GM19468 (cell line): Measurements from ENCODE around the gene IKZF3.

Source experiments
- ATAC-seq: cut with Tn5 transposase; IDR thresholded peaks from one replicate; pipeline ENCODE4 v1.9.1; 2021; ENCODE audit warnings: mild to moderate bottlenecking, moderate library complexity, moderate number of reproducible peaks; ENCODE audit not compliant: unreplicated experiment; ENCODE audit errors: extremely low read depth

IKZF3 gene

DNA sequence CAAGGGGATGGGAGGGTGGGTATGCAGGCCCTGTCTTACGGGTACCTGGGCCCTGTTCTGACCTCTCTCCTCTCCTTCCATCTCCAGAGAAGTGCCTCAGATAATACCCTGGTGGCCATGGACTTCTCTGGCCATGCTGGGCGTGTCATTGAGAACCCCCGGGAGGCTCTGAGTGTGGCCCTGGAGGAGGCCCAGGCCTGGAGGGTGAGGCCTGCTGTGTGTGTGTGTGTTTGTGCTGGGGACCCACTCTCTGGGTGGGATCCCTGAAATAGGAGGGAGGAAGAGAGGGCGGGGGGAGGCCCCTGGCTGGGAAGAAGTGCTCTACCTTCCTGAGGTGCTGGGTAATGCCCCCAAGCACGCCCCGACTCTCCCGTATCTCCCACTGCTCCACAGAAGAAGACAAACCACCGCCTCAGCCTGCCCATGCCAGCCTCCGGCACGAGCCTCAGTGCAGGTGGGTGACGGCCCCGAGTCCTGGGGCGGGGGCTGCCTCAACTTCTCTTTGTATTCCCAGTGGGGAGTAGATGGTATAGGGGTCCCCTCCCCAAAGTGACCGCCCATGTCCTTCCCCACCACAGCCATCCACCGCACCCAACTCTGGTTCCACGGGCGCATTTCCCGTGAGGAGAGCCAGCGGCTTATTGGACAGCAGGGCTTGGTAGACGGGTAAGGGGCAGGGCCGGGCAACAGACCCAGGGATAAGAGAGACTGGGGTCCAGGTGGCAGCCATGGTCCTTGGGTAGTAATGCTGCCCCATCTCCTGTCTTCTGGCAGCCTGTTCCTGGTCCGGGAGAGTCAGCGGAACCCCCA lies 118.6 kb downstream of the IKZF3 start:
- ATAC-seq: no peak

DNA sequence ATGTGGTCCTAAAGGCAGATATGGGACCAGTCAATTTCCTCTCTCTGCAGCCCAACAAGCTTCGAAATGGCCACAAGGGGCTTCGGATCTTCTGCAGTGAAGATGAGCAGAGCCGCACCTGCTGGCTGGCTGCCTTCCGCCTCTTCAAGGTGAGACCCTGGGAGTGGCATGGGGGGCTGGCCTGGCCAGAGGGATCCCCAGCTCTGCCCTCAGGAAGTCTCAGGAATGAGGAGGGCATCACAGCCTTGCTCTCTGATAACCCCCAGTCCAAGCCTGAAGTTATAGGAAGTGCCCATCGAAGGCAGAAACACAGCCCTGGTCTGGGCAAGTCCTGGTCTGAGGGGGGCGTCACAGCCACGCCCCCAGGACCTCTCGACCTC lies 119.3 kb downstream of the IKZF3 start:
- ATAC-seq: no peak

DNA sequence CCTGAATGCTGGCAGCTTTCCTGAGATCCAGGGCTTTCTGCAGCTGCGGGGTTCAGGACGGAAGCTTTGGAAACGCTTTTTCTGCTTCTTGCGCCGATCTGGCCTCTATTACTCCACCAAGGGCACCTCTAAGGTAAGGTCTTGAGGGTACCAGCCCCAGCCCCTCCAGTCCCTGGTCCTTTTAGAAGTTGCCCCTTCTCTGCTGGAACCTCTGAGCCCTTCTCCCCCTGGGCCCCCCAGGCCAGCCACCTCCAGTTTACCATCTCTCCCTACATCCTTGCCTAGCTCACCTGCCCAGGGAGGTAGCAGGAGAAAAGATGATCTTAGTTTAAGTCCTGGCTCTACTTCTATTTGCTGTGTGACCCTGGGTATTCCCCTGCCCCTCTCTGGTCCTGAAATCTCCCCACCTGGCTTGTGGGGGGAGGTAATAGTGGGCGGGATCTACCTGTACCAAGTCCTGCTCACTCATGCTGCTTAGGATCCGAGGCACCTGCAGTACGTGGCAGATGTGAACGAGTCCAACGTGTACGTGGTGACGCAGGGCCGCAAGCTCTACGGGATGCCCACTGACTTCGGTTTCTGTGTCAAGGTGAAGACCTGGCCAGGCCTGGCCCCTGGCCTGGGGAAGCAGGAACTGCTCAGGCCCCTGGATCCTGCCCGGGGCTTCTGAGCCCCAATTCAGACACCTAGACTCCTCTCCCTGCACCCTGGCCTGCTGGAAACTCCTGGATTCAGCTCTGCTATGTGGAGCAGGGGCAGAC lies 119.9 kb downstream of the IKZF3 start:
- no peak for ATAC-seq

DNA sequence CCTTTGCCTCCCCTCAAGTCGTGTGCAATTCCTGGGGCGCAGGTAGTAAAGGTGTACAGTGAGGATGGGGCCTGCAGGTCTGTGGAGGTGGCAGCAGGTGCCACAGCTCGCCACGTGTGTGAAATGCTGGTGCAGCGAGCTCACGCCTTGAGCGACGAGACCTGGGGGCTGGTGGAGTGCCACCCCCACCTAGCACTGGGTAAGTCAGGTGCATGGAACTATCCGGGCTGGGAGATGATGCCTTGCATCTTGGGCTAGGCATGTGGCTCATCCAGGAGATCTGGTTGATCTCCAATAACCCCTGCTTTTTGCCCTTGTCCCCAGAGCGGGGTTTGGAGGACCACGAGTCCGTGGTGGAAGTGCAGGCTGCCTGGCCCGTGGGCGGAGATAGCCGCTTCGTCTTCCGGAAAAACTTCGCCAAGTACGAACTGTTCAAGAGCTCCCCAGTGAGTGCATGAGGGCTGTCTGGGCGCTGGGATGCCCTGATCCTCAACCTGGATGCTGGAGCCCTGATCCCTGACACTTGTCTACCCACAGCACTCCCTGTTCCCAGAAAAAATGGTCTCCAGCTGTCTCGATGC lies 121.2 kb downstream of the IKZF3 start:
- no peak for ATAC-seq

DNA sequence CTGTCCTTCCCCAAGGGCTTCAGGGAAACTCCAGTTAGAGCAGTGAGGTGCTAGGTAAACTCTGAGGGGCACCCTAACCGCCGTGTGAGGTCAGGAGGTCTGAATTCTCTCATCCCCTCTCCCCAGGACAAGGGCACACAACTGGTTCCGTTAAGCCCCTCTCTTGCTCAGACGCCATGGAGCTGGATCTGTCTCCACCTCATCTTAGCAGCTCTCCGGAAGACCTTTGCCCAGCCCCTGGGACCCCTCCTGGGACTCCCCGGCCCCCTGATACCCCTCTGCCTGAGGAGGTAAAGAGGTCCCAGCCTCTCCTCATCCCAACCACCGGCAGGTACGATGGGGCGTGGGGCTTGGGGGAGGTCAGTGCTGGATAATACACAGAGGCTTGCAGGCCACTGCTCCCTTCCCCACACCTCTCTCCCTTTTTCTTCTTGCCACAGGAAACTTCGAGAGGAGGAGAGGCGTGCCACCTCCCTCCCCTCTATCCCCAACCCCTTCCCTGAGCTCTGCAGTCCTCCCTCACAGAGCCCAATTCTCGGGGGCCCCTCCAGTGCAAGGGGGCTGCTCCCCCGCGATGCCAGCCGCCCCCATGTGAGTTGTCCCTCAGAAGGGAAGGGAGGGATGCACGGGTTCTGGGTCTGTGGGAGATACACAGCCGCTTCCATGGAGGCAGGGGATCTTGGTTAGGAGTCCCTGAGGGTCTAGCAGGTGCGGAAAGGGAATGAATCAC lies 121.8 kb downstream of the IKZF3 start:
- no peak for ATAC-seq

DNA sequence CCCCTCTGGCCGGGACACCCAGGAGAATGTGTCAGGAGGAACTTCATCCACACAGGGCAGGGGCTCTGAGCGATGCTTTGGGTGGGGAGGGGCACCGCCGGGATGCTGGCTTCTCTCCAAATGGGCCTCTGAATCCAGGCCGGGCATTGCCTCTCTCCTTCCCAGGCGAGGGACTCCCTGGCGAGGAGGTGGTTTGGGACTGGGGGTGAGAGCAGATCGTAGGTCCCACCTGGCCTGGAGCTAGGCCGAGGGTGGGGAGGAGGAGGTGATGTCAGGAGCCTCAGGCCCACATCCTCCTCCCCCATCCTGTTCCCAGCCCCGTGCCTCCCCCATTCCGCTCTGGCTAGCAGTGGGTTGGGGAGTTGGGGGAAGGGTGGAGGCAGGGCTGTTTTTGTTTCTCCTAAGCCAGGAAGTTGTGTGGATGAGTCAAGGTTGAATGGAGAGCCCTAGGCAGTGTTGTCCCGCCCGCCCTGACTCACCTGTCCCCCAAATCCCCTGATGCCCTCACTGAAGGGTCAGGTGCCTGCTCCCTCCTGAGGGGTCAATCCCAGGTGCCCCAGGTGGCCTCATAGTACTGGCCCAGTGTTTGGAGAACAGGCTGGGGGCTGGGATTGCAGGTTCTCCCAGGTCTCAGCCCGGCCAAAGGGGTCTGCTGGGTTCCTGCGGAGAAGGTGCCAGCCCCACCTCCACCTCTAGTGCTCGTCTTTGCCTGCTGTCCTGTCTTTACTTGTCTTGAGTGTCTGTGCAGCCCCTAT lies 123.6 kb downstream of the IKZF3 start:
- no peak for ATAC-seq

DNA sequence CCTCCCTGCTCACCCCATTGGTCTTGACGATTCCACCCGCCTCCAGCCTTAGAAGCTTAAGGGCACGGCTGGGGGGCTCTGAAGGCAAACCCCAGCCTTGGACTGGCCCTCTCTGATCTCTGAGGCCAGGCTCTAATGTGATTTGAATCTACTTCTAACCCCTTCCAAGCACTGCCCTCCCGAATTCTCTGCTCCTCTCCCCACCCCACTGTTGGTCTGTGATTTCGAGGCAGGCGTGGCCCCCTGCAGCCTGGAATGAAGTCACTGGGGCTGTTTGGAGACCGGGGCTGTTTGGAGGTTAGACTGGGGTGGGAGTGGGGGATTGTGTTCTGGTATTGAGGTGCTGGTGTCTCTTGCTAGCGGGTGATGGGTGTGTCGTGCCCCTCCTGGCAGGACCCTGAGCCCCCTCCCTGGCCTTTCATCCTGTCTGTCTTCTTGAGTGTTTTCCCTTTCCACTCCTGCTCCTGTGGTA lies 124.2 kb downstream of the IKZF3 start:
- no peak for ATAC-seq

DNA sequence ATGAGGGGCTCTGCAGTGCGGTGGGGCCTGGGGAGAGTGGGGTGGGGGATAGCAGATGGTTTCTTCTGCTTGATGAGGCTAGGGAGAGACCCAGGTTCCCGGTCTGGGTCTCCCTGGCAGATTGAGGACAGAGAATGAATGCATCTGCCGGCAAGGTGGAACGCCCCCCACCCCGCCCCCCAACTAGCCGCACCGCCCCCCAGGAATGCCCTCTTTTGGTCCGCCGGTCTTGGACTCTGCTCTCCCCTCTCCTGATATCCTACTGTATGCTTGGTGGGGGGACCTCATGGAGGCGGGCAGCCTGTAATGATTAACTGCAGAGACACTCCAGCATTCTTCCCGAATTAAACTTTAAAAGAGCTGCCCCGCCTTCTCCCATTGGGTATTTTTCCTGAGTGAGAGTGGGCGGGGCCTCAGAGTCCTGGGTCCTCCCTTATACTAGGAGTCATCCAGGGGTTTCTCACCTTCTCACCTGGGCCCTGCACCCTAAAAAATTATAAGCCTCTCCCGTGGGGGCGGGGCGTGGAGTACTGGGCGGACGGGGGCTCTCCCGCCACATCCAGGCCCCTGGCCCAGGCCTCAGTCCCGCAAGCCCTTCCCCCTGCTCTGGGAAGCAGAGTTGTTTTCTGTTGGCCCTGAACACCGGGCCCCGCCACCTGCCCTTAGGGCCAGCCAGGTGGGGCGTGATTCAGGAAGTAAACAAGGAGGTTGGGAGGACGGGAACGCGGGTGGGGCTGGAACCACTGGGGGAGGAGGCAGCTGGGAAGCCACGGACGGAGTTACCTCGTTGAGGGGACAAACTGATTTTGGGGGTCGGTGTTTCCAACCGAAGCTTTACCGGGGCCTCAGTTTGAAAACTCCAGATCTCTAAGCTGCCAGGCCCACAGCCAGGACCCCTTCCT lies 124.9 kb downstream of the IKZF3 start:
- ATAC-seq: no peak

DNA sequence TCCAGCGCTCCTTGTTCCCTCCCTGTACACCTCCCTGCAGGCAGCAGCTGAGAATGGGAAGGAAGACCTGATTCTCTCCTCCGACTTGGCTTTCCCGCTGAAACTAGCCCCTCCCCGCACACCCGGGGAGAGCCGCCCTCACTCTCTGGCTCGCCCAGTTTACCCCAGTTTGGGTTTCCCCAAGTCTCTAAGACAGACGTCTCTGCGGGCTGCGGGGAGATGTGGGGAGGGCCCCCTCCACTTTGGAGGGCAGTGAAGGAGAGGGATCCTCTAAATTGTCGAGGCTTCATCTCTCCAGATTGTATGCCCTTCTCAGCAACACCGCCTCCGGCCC lies 125.6 kb downstream of the IKZF3 start:
- ATAC-seq: no peak

DNA sequence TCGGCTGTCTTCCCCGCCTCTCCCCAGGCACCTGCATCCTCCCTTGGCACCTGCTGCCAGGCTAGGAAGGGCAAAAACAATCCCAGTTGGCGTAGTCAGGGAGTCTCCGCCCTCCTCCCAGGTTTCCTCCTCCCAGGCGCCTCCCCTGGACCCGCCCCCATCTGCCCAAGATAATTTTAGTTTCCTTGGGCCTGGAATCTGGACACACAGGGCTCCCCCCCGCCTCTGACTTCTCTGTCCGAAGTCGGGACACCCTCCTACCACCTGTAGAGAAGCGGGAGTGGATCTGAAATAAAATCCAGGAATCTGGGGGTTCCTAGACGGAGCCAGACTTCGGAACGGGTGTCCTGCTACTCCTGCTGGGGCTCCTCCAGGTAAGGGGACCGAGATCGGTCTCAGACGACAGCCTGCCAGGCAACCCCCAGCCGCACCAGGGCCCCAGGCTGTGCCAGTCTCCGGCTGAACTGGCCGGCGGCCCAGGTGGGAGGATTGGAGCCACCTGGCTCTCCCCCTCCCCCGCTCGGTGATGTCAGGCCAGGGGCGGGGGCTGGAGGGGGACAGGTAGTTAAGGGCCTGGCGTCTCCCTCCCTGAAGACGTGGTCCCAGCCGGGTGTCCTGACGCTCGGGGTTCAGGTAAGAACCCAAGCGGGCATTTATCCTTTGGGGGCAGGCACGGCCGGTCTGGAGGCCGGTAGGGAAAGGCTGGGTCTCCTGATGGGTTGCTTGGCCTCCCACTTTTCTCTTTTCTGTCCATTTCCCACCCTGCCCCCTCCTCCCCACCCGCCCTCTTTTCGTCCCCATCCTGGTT lies 126.1 kb downstream of the IKZF3 start, which contains the start of gene GRB7:
TSS of gene GRB7 (plus strand) at position 179 of the 808 bp plus-strand sequence. CDS start 4,364 bp downstream, outside the sequence.
- no peak for ATAC-seq

DNA sequence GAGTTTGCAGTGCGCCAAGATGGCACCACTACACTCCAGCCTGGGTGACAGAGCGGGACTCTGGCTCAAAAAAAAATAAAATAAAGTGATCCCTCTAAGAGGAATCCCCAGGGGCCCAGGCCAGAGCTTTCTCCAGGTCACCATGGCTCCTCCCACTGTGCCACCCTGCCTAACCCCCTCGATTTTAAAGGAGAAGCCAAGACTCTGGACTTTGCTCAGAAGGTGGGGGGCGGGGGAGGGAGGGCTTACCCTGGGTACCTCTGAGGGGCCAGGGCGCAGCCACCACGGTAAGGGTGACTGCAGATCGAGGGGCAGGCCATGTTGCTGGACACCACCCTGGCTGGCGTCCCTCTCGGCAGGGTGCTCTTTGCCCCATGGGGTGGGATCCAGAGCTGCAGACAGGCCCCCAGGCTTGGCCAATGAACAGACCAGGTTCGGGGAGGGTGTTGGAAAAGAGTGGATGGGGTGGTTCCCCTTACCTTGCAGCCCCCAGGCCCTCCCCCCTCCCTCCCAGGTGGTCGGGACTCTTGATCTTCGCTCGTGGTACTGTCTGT lies 126.8 kb downstream of the IKZF3 start:
- ATAC-seq: no peak

DNA sequence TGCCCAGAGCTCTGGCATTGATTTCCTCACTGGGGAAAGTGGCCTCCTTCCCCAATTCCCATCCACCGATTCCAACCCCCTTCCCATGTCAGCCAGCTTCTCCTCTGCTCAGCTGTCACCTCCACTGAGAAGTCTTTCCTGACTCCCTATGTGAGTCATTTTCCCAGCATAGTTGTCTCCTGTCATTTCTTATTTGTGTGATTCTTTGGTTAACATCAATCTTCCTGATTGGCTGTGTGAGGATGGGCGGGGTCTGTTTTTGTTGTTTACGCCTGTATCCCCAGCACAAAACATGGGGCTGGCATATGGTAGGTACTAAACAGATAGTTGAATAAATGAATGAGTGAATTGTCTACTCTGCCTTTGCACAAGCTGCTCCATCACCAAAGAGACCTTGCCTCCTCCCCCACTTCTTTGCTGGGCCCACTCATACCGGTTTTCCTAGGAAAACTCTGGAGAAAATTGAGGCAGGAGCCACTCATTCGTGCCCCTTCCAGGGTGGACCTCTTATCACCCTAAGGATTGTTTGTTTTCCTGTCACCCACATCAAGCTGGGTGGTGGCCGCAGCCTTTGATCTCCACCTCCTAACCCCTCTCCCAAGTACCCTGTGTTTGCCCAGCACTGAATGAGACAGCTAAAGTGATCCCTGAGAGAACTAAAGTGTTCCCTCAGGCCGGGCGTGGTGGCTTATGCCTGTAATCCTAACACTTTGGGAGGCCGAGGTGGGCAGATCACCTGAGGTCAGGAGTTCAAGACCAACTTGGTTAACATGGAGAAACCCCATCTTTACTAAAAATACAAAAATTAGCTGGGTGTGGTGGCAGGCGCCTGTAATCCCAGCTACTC lies 127.6 kb downstream of the IKZF3 start:
- ATAC-seq: no peak

DNA sequence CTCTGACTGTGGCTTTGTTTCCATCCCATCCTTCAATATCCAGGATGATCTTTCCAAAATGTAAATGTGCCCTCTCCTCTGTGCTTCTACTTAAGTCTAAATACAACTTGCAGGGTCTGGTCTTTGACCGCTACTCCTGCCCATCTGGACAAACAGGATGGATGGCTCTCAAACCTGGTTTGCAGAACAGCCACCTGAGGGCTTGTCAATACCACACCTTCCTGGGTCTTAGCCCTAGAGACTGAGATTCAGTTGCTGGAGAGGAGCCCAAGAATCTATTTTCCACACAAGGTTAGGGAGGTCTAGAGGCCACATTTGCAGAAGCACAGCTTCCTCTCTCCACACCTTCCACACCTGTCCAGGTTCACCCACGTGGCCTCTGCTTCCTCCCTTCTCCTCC lies 128.2 kb downstream of the IKZF3 start:
- no peak for ATAC-seq

DNA sequence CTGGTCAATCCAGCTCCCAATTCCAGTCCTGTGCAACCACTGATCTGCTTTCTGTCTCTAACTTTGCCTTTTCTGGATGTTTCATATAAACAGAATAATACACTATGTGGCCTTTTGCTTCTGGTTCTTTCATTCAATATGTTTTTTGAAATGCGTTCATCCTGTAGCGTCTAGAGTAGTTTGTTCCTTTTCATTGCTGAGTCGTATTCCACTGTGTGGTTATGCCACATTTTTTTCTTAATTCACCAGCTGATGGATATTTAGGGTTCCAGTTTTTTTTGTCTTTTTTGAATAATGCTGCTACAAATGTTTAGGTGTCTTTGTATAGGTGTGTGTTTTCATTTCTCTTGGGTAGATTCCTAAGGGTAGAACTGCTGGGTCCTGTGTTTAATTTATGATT lies 131.5 kb downstream of the IKZF3 start:
- no peak for ATAC-seq

DNA sequence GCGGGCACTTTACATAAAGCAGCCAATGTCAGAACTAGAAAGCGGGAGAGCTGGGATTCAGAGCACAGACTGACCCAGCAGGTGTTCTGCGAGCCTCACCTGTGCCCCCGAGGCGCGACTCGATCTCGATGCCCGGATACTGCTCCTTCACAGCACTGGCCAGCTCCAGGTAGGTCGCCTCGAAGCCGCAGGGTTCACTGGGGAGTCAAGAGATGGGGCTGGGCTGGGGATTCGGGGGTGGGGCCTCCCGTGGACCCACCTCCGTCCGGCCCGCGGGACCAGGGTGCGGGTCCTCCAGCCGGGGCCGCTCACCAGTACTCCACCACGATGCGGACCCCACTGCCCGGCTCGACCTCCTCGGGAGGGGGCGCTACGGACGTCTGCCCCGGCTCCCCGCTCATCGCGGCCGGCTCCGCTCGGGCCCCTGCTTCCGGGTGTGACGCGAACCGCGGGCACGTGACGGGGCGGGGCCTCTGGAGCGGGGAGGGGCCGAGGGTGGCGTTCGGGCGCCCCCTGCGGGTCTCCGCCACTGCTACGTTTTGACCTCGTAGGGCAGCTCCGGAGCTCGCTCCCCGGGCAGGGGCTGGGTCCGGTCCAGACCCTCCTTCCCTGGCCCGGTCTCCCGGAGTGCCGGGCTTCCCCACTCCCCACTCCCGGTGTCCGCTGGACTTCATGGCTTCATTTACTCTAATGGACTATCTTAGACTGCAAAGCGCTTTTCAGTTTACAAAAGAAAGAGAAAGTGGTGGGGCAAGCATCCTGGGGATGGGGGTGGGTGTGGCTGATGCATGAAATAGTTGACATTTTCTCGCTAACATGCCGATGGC lies 133.8 kb downstream of the IKZF3 start, which contains the start of gene MIEN1:
TSS of gene MIEN1 (minus strand) at position 438 of the 827 bp plus-strand sequence. CDS start at position 401, 37 bp downstream.
- peak; percentile 85 for ATAC-seq
